Stimulated activated CD4-positive, alpha-beta T cell treated with anti-CD3 and anti-CD28 coated beads, TNF-alpha, amount 100 ng/mL, for 4 hours (primary cell): ENCODE measurements around the gene LINGO4.
A peak's percentile ranks its signal among the peaks of the same experiment; 100 is the strongest.
"Not testable (repeated sequence)": the region's sequence is repeated elsewhere in the genome, so short reads cannot be mapped to it uniquely, and the experiment has no call there.

Experiments
- DNase-seq, 3 experiments: peaks; one replicate each; pipeline ENCODE4 v3.0.0-alpha.2; 2020; ENCODE audit warnings: low read depth in 3 of 3

The LINGO4 gene

DNA sequence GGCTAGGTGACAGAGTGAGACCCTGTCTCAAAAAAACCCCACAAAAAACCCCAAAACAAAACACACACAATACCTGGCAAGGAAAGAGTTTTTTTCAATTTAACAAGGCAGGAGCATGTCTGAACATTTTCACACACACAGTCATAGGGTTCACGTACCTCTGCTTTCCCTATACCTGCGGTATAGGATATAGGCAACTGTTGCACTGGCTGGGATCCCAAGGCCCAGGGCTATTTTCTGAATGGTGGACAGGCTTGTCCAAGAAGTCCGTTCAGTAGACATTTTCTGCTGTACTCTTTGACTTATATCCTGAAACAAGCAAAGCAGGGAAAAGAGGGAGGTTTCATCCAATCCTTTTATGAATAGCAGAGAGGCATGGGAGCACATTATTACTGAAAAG is 22.5 kb downstream of the LINGO4 start:
- no peak for DNase-seq

DNA sequence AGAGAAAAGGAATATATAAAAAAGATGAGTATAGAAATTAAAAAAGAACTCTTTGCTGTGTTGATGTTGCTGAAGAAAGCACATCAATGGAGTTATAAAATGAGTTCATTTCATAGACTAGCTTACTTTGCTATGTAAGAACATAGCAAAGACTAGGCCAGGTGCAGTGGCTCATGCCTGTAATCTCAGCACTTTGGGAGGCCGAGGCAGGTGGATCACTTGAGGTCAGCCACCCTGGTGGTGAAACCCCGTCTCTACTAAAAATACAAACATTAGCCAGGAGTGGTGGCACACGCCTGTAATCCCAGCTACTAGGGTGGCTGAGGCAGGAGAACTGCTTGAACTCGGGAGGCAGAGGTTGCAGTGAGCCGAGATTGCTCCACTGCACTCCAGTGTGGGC is 23.2 kb downstream of the LINGO4 start:
- DNase-seq: not testable (repeated sequence)

DNA sequence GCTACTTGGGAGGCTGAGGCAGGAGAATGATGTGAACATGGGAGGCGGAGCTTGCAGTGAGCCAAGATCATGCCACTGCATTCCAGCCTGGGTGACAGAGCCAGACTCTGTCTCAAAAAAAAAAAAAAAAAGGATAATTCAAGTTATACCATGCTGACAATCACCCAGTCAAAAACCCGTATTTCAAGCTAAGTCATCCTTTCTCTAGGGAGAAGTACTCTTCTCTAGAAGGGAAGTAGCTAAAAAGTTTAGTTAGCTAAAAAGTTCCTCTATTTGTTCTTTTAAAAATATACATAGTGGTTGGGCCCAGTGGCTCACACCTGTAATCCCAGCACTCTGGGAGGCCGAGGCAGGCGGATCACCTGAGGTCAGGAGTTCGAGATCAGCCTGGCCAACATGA is 24.5 kb downstream of the LINGO4 start:
- DNase-seq: not testable (repeated sequence)

DNA sequence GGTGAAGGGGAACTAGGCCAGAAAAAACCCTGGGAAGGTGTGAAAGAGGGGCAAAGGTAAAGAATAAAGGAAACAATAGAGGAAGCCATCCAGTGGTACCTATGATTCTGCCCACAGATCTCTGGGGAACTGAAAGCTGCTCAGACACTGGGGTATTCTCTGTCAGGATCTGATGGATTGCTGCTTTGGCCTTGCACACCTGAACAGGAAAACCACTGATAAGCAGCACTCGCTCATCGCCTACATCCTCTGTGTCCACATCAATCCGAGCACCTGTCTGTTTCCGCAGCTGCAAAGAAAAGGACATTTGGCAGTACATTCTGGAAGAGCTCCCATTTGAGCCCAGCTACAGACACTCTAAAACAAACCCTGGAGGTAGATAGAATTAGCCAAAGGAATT is 25.4 kb downstream of the LINGO4 start:
- DNase-seq: no peak

DNA sequence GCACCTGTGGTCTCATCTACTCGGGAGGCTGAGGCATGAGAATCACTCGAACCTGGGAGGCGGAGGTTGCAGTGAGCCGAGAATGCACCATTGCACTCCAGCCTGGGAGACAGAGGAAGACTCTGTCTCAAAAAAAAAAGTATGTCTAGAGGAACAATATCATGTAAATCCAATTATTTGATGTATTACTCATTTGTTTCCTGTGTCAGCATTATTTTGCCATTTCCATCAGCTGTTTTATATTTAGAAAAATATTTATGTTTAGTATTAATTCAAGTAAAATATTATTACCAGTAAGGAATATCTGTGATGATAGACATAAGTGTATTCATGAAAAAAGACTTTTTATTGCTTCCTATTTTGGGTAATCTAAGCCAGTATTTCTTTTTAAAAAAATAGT is 27.9 kb downstream of the LINGO4 start:
- DNase-seq: no peak

DNA sequence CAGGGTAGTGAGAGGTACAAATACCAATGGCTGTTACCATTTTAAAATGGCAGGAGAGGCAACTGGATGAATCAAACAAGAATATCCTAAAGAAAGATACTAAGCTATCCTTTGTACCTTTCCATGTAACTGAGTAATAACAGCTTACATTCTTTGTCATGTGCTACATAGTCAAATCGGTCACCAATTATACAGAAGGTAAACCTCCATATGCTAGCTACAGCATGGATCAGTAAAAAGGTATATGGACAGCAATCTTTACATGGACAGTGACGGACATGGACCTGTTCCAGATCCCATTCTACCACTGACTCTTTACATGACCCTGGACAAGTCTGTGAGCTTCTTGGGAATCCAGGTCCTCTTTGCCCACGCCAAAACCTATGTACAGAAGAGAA is 28.6 kb downstream of the LINGO4 start:
- no peak for DNase-seq

DNA sequence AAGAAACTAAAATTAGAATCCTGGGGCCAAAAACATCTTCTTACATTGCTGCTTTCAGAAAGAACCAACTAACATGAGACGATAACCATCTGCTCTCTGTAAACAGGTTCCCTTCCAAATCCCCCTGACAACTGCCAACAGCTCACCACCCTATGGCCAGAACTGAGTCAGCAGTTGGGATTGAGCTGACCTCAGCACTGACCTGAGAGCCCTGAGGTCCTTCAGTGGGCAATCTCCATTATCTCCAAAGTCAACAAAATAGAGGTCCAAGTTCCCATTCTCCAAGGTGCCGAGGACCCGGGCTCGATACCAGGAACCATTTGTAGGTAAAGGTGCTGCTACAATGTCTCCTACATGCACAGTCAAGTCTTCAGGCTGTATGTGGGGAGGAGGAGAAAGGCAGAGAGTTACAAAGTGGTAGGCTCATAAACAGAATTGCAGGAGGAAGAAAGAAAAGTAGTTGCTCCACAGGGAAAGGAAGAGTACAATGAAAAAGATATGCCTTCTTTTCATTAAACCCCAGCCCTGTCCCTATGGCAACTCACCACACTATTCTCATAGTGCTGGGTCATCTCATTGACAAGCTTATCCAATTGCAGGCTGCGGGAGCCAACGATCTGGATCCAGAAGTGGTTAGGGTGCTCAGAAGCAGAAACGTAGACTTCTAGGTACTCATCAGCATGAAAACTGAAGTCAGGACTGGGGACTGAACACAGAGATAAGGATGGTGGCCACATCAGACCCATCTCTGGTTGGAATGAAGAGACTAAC is 29.1 kb downstream of the LINGO4 start:
- no peak for DNase-seq

DNA sequence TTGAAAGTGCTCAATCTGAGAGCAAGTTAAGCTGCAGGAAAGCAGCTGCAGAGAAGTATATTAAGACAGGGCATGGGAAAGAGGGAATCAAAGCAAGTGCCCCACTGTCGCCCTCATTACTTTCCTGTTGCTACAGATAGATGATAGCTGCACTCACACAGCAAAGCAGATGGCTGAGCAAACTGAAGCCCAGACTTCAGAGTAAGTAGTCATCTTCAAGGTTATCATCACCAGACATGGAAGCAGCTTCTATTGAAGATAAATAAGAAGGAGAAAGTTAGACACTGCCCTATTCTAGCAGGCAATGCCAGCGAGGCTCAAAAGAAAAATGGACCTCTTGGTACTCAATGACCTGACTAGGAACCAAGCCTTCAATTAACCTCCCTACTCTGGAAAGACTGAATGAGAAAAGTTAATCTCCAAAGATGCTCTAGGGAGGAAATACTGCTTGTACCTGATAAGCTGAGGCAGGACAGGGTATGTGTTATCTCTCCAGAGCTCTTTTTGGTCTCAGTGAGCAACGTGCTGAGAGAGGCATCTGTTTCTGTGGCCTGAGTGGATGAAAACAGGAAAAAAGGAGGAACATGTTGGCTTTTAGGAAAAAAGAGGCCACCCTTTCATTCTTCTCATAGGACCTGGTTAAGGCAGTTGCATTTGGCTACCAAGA is 30.8 kb downstream of the LINGO4 start:
- DNase-seq: no peak

DNA sequence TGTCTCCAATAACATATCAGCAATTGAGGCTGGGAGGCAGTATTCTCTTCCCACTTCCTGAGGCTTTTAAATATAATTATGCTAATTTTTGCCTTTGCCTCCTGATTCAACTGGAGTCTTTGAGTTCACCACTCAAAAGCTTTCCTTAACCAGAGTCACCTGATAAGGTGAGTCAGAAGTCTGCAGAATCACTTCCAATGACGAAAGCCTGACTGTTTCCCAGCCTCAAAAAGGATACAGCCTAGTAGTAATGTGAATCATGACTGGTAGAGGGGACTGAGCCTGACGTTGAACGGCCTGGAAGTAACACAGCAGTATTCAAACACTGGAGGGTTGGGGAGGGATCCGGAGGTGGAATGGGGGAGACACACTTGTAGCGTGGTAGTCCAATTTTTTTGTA is 31.5 kb downstream of the LINGO4 start:
- DNase-seq: no peak

DNA sequence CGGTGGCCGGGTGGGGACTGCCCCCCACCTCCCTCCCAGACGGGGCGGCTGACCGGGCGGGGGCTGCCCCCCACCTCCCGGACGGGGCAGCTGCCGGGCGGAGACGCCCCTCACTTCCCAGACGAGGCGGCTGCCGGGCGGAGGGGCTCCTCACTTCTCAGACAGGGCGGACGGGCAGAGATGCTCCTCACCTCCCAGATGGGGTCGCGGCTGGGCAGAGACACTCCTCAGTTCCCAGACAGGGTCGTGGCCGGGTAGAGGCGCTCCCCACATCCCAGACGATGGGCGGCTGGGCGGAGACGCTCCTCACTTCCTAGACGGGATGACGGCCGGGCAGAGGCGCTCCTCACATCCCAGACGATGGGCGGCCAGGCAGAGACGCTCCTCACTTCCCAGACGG is 35.9 kb downstream of the LINGO4 start:
- not testable (repeated sequence) for DNase-seq

DNA sequence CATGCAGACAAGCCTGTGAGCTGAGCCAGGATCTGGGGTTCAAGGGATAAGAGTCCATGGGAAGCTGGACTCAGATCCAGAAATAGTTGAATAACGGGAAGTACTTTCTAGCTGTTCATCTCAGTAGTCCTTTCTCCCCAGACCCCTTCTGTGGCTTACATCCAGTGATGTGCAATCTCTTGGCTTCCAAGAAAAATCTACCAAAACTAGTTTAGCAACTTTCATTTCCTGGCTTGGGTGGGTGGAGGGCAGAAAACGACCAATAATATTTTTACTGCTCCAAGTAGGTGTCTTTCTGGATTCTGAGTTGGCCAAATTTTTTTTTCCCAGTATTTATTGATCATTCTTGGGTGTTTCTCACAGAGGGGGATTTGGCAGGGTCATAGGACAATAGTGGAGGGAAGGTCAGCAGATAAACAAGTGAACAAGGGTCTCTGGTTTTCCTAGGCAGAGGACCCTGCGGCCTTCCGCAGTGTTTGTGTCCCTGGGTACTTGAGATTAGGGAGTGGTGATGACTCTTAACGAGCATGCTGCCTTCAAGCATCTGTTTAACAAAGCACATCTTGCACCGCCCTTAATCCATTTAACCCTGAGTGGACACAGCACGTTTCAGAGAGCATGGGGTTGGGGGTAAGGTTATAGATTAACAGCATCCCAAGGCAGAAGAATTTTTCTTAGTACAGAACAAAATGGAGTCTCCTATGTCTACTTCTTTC is 36.7 kb downstream of the LINGO4 start:
- DNase-seq: not testable (repeated sequence)

DNA sequence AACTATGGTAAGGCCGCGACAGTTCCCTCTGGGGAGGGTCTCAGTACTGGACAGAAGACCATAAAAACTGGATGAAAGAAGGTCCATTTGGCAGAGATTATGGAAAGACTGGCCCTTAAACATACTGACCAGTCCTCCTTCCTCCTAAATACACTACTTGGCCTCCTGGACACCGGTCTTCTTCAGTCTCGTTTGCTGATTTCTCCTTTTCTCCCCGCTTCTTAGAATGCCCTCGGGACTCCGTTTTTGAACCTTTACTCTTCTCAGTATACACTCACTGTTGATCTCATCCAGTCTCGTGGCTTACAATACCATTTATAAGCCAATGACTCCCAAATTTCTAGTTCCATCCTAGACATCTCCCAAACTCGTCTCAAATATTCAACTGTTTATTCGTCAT is 41.2 kb downstream of the LINGO4 start:
- DNase-seq: no peak

DNA sequence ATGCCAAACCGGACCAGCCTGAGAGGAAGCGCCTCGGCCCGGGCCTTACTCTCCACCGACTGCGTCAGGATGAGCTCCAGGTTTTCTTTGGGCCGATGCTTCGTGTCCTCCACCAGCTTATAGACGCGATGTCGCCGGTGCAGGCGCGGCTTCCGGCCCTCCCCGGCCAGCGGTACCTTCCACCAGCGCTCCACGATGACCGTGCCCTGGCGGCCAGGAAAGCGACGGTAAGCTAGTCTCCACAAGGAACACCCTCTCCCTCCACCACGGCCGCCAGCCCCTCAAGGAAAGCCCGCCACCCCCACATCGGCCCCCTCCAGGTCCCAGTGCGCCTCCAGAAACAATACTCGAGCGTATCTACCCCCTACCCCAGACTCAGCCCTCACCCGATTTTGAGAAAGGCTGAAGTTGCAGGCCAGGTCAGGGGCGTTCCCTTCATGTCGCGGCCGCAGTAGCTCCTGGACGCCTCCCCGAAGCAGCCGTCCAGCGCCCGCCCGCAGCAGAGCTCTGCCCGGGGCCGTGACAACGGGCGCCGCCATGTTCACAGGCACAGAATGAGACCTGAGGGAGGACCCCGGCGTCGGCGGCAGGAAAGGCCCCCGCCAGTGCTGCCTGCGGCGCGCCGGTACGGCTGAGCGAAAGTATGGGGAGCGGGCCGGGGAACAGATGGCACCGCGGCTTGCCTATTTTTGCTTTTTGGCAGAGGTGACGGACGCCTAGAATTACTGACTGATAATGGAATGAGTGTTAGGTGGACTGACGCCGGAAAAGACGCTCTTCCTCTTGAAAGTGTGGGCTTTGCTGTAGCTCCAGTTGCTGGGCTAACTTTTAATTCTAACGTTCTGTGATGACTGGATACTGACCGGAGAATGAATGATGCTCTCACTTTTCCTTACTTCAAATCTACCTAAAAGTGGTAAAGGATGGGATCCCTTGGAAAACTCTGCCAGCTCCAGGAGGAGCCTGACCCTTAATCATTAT is 42.0 kb downstream of the LINGO4 start, which contains the start of gene MRPL9:
Gene MRPL9 (minus strand): TSS at position 556 of the 981 bp plus-strand sequence. CDS start 17 bp downstream, at position 539.
- peak; percentile 71 to 74 (median 72) for DNase-seq

DNA sequence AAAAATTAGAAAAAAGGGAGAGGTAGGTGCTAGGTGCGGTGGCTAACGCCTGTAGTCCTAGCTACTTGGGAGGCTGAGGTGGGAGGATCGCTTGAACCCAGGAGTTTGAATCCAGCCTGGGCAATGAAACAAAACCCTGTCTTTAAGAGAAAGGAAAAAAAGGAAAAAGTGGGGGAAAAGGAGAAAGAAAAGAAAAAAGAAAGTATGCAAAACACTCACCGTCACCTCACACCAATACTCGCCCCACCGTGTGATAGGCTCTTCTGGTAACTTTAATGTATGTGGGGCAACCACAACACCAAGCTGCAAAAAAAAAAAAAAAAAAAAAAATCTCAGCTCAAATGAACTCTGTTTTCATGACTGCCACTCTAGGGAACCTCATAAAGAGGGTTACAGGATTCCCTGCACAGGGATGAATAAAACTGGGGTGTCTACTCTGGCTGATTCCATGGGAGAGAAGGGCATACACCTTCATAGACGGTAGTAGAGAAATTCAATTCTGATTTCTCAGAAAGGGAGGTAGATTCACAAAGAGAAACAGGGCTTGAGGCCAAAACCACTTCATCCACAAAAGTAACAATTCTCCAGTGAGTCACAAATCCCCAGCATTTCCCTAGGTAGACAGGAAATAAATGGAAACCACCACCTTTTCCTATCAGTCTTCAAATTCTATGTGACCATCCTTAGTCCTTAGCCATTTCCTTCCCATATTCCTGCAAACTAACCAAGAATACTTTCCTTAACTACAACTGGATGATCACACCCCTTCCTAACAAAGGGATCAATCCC is 44.4 kb downstream of the LINGO4 start:
- no peak for DNase-seq

DNA sequence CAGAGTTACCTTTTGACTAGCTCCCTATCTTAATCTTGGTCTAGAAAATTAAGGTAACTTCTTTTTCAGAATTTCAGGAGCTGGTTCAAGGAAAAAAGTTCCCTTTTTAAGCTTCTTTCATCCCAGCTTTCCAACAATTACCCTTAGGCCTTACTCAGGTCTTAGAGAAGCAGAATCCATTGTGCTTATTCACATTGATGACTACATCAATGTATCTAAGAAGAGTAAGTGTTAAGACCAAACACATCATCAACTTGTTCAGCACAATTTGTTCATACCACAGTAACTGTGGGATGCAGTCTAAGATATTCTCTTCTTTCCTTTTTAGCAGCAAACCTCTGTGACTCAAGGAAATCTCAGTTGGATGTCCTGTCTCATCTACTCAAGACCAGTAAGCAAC is 46.0 kb downstream of the LINGO4 start:
- DNase-seq: no peak

DNA sequence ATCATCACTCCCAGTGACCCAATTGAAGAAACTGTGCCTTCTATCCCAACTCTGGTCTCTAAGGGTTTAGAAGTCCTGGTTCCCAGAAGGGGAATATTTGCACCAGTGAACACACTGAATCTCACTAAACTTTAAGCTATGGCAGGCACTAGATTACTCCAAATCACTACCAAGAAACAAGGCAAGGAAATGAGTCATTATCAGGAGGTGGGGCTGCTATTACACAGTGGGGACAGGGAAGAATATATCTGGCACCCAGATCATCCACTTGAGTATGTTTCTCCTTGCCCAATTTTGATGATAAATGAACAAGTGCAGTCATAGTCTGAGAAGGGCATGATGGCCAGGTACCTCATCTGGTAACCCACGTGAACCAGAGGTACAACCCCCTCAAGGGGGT is 48.9 kb downstream of the LINGO4 start:
- no peak for DNase-seq
